NT2/D1 (cell line): ENCODE measurements around the gene PAGE2.
"Not testable (repeated sequence)": the region's sequence is repeated elsewhere in the genome, so short reads cannot be mapped to it uniquely, and the experiment has no call there.

Experiments
- DNase-seq: peaks from one replicate; pipeline ENCODE4 v3.0.0-alpha.2; 2011; ENCODE audit warnings: low read depth, low spot score
- H3K27me3 ChIP-seq: 2 replicates; pipeline ENCODE4 v1.6.0; 2011; ENCODE audit warnings: mild to moderate bottlenecking; ENCODE audit not compliant: insufficient read length, insufficient read depth
- H3K36me3 ChIP-seq: 2 replicates; pipeline ENCODE4 v1.6.1; 2011; ENCODE audit warnings: mild to moderate bottlenecking, low read length, mixed read lengths; ENCODE audit not compliant: insufficient read depth, insufficient read length
- H3K4me1 ChIP-seq: 2 replicates; pipeline ENCODE4 v1.5.1; 2011; ENCODE audit not compliant: insufficient read depth, insufficient read length
- H3K4me3 ChIP-seq: 2 replicates; pipeline ENCODE4 v1.5.1; 2011; ENCODE audit warnings: low read depth; ENCODE audit not compliant: insufficient read length
- H3K9ac ChIP-seq: 2 replicates; pipeline ENCODE4 v1.6.0; 2011; ENCODE audit warnings: low read depth; ENCODE audit not compliant: insufficient read length
- H3K9me3 ChIP-seq: 2 replicates; pipeline ENCODE4 v1.5.1; 2011; ENCODE audit warnings: mild to moderate bottlenecking, low read length; ENCODE audit not compliant: insufficient read depth
- SUZ12 ChIP-seq: IDR thresholded peaks from 2 replicates; pipeline ENCODE4 v1.6.1; 2011; ENCODE audit not compliant: insufficient read length, insufficient read depth; ENCODE audit errors: extremely low read depth
- YY1 ChIP-seq: IDR thresholded peaks from 2 replicates; pipeline ENCODE4 v1.6.1; 2011; ENCODE audit not compliant: insufficient read length, insufficient read depth
- ZNF274 ChIP-seq: IDR thresholded peaks from 2 replicates; pipeline ENCODE4 v1.6.1; 2011; ENCODE audit warnings: mild to moderate bottlenecking, low read depth, low read length

Gene PAGE2

DNA sequence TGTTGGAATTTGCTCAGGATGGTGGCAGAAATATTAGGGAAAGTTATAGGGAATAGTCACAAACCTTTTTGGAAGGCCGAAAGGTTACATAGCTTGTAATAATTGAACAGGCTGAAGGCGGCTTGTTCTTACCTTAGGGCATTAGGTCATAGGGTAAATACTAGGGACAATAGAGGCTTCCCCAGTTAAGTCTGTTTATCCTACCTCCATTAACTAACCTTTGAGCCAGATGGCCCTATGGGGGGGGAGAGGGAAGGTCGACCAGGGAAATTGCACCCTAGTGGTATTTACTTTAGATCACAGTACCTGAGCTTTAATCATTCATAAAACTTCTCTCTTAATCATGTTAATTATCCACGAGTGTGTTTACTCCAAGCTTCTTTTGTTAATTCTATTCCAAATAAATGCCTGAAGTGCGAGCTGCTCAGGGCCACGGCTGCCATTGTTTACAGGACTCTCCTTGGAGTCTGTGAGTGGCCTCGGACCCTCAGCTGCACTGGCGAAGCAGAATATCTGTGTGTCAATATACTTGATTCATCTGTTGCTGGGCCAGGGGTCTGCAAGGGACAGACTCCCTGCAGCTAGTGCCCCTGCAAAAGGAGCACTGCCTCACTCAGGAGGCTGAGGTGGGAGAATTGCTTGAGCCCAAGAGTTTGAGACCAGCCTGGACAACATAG is 22.9 kb downstream of the PAGE2 start:
- no peak for DNase-seq
- Histone ChIP-seq H3K36me3 (no peaks in the 10 kb centered on the region), H3K27me3 (no peaks in the 10 kb centered on the region)

DNA sequence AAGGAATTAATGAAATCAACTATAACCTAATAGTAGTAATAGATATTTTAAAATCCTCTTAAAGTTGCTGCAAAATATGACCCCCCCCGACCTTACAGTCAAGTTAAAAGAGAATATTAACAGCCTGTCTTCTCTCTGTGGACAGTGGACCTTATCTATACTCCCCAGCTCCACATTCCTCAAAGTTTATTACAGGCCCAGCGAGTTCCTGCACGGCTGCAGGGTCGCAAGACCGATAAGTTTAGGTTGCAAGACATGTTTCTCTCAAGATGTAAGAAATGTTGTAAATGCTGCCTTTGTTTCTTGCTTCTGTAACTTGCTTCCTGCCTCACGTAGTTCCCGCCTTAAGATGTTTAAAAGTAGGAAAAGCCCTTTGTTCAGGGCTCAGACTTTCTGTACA is 27.8 kb downstream of the PAGE2 start:
- H3K4me3 ChIP-seq, H3K9ac ChIP-seq, H3K36me3 ChIP-seq, H3K27me3 ChIP-seq, H3K9me3 ChIP-seq, H3K4me1 ChIP-seq, DNase-seq: not testable (repeated sequence)

More for the DNA sequence above, 22.9 kb downstream of the PAGE2 start:
- Histone ChIP-seq H3K4me3 (no peak overlapping the region), H3K9ac (no peak overlapping the region), H3K4me1 (no peaks in the 10 kb centered on the region), H3K9me3 (no peaks in the 10 kb centered on the region)
- TF ChIP-seq SUZ12 (no peak), YY1 (no peak), ZNF274 (no peak)

DNA sequence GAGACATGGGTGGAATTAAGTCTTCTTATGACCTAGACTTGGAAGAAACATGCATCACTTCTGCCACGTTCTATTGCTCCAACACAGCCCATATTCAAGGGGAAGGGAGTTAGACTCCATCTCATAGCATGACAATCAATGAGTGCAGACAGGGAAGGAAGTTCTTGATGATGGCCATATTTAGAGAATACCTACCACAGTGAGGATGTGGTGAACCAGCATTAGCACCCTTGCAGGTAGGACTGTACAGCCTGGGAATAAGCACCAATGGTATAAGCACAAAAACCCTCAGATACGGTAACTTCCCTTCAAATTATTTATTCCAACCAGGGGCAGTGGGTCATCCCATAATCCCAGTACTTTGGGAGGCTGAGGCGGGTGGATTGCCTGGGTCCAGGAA is 29.8 kb downstream of the PAGE2 start:
- TF ChIP-seq ZNF274 (no peak), SUZ12 (no peak), YY1 (no peak)
- Histone ChIP-seq H3K9me3 (no peaks in the 10 kb centered on the region), H3K9ac (no peak overlapping the region), H3K27me3 (no peaks in the 10 kb centered on the region), H3K4me3 (no peak overlapping the region), H3K4me1 (no peaks in the 10 kb centered on the region), H3K36me3 (no peaks in the 10 kb centered on the region)
- DNase-seq, result no peak

DNA sequence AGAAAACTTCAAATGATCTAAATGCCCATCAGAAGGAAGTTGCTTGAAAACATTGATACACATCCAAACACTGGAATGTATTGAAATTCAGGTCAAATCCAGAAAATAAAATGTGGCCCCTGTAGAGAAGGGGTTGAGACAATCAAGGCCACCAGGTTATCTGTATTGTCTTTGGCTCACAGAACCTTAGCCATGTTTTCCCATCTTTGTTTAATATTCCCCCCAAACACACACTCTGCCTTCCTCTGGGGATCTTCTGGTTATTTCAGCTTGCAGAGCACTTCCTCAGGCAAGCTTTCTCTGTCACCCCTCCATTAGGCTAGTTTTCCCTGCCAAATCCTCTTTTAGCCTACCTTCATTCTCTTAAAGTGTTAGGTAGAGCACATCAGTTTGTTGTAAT is 30.5 kb downstream of the PAGE2 start:
- H3K27me3 ChIP-seq, result no peaks in the 10 kb centered on the region
- no peak for TF ChIP-seq YY1
- no peak for TF ChIP-seq ZNF274
- no peak for TF ChIP-seq SUZ12
- DNase-seq, result no peak
- no peak overlapping the region for H3K4me3 ChIP-seq
- H3K9ac ChIP-seq, result no peak overlapping the region
- no peaks in the 10 kb centered on the region for H3K4me1 ChIP-seq
- no peaks in the 10 kb centered on the region for H3K36me3 ChIP-seq
- no peaks in the 10 kb centered on the region for H3K9me3 ChIP-seq

DNA sequence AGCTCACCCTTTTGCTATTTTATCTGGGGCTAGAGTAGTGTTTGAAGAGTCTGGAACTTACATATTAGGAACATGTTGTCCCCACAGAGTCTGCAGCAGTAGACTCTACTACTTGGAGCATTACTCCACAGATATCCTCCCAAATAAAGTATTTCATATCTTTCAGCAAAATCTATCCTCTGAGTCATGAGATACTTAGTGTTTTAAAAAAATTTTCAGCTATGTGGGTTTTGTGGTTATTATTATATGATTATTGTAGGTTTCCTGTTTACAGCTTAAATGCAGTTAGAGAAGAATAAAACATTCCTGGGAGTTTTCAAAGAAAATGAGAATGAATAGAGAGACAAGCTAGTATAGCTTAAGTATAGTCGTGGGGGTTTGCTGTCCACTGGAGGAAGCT is 30.9 kb downstream of the PAGE2 start:
- DNase-seq, result no peak

DNA sequence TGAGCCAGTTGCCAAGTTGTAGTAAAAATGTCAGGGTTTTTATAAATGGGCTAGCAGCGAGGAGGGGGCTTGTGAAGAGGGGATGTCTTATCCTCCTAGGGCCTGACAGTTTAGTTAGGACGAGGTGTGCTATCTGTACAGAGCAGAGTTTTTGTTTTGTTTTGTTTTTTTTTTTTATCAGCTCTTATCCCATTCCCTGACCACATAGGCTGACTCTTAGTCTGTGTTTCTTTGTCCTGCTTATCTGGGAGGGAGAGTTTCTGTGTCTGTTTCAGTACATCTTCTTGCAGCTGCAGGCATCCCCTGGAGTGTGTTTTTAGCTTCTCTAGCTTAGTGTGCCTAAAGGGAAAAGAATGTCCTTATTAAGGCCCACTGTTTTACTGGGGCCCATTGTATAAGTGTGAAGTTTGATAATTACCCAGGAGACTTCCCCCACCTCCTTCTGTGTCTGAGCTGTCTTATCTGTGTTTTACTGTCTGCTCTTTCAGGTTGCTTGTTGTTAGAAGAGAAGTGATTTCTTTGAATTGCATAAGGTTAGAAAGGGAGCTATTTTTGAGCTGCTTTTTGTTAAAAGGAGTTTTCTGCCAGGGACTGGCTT is 32.0 kb downstream of the PAGE2 start:
- Histone ChIP-seq H3K9me3 (no peaks in the 10 kb centered on the region), H3K27me3 (no peaks in the 10 kb centered on the region), H3K4me3 (no peak overlapping the region), H3K4me1 (no peaks in the 10 kb centered on the region), H3K36me3 (no peaks in the 10 kb centered on the region), H3K9ac (no peak overlapping the region)
- TF ChIP-seq ZNF274, result no peak
- TF ChIP-seq YY1, result no peak
- no peak for TF ChIP-seq SUZ12
- DNase-seq, result no peak

More for the DNA sequence above, 30.9 kb downstream of the PAGE2 start:
- TF ChIP-seq ZNF274 (no peak), YY1 (no peak), SUZ12 (no peak)
- no peak overlapping the region for H3K9ac ChIP-seq
- H3K27me3 ChIP-seq, result no peaks in the 10 kb centered on the region
- no peaks in the 10 kb centered on the region for H3K9me3 ChIP-seq
- H3K4me1 ChIP-seq, result no peaks in the 10 kb centered on the region
- H3K36me3 ChIP-seq, result no peaks in the 10 kb centered on the region
- H3K4me3 ChIP-seq, result no peak overlapping the region

DNA sequence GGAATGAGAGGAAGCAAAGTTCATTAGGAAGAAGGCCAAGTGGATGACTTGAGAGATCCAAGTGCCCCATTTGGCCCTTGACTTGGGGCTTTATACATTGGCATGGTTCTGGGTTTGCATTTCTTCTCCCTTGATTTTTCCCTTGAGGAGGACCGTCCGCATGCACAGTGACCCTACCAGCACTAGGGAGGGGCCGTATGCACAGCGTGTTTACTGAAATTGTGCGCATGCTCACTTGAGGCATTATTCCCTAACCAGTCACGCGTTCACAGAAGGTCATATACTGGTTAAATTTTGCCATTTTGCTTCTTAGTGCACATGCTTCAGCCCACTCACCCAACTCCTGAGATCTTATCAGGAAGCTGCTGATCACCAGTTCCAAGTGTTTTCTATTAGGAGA is 35.1 kb downstream of the PAGE2 start:
- H3K9ac ChIP-seq, result no peak overlapping the region
- no peak for DNase-seq
- H3K4me1 ChIP-seq, result no peaks in the 10 kb centered on the region
- H3K9me3 ChIP-seq, result no peaks in the 10 kb centered on the region
- H3K36me3 ChIP-seq, result no peaks in the 10 kb centered on the region
- H3K27me3 ChIP-seq, result no peaks in the 10 kb centered on the region
- TF ChIP-seq YY1 (no peak), ZNF274 (no peak), SUZ12 (no peak)
- H3K4me3 ChIP-seq, result no peak overlapping the region

DNA sequence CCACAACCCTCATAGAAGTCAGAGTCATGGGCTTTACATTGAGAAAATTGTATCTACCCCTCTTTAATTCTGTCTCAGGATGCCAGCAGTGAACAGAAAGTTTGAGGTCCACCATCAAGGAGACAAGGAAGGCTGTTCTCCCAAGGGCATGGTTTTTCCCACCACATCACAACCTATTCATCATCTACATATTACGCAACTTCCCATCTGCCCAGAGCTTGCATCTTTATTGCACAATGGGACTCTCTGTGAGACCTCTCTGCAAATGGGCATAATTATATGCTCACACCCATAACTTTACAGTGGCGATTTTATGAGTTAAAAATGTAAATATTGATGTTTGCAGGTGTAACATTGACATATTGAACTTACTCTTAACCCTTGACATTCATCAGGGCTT is 38.9 kb downstream of the PAGE2 start:
- H3K27me3 ChIP-seq, result no peaks in the 10 kb centered on the region
- TF ChIP-seq YY1 (no peak), SUZ12 (no peak), ZNF274 (no peak)
- DNase-seq, result no peak

More for the DNA sequence above, 38.9 kb downstream of the PAGE2 start:
- Histone ChIP-seq H3K9ac (no peak overlapping the region), H3K4me1 (no peaks in the 10 kb centered on the region), H3K36me3 (no peaks in the 10 kb centered on the region), H3K4me3 (no peak overlapping the region), H3K9me3 (no peaks in the 10 kb centered on the region)
